ENCODE measurements around the gene EYS.
"Not testable (repeated sequence)": the region's sequence is repeated elsewhere in the genome, so short reads cannot be mapped to it uniquely, and the experiment has no call there.

The EYS gene

DNA sequence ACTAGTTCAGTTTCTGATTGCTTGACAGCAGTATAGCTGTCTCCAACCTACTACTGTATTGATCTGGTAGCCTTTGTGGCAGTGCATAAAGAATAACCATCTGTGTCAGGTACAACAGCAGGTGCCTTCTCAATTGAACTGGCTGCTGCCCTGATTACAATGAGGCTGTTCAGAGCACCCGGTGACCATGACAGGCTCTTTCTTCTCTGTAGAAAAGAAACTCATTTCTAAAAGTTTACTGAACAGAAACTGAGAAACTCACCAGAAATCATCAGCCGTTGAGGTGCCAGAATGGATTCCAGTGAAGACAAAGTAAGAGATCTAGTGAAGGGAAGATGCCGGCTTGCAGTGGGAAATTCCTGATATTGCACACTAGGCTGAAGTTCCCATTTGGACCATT is 1117.1 kb downstream of the EYS start:
- no peak for DNase-seq (ENCODE audit: low read depth)

GRCh38 chr6:64580346-64580745 is 1126.7 kb downstream of the EYS start:
- DNase-seq (ENCODE audit: low read depth) = no peak

GRCh38 chr6:64553249-64553786 is 1153.7 kb downstream of the EYS start:
- no peak for DNase-seq (ENCODE audit: low read depth)

DNA sequence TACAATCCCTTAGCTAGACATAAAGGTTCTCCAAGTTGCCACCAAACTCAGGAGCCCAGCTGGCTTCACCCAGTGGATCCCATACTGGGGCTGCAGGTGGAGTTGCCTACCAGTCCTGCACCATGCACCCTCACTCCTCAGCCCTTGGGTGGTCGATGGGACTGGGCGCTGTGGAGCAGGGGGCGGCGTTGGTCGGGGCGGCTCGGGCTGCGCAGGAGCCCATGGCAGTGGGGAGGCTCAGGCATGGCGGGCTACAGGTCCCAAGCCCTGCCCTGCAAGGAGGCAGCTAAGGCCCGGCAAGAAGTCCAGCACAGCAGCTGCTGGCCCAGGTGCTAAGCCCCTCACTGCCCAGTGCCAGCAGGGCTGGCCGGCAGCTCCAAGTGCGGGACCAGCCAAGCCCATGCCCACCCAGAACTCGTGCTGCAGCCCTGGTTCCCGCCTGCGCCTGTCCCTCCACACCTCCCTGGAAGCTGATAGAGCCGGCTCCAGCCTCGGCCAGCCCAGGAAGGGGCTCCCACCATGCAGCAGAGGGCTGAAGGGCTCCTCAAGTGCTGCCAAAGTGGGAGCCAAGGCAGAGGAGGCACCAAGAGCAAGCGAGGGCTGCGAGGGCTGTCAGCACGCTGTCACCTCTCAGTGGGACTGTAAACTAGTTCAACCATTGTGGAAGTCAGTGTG is 1159.3 kb downstream of the EYS start:
- no peak for DNase-seq (ENCODE audit: low read depth)

GRCh38 chr6:64539917-64540316 is 1167.1 kb downstream of the EYS start:
- DNase-seq (ENCODE audit: low read depth) = no peak

- DNase-seq (ENCODE audit: low read depth) = no peak
Observed at GRCh38 chr6:64538722-64539121, 1168.3 kb downstream of the EYS start.

GRCh38 chr6:64527899-64528298 is 1179.1 kb downstream of the EYS start:
- no peak for DNase-seq (ENCODE audit: low read depth)

DNA sequence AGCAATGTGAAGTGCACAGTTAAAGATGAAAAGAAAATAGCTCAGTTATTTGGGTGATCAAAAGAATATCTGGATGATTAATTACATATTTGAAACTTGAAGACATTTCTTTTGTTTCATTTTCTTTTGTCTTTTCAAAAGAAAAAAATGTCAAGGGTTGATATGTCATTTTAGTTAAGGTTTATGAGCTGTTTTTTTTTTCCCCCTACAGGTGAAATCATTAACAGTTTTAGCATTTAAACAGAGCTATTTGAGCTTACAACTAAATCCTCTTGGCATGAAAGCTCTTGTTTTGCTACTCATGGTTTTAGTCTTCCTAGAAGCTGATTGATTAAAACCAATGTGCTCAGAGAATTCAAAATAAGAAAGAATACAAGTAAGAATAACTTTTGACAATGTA is 1184.2 kb downstream of the EYS start:
- DNase-seq (ENCODE audit: low read depth) = no peak

GRCh38 chr6:64520050-64520449 is 1187.0 kb downstream of the EYS start:
- DNase-seq (ENCODE audit: low read depth) = no peak

DNA sequence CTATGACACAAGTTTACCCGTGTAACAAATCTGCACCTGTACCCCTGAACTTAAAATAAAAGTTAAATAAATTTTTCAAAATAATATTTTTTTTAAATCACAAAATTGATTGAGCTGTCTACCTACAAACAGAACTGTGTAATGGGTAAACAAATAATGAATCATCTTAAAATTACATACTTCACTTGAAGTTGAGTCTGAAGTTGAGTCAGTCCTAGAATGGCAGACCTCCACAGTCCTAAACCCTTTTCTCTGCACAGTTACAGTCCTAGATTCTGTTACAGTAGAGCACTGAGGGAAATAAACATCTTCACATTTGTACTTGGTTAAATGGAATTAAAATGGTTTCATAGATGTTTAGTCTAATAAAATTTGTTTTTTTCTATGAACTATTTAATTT is 1190.6 kb downstream of the EYS start:
- no peak for DNase-seq (ENCODE audit: low read depth)

- no peak for DNase-seq (ENCODE audit: low read depth)
Observed at GRCh38 chr6:64507661-64508060, 1199.4 kb downstream of the EYS start.

- DNase-seq (ENCODE audit: low read depth) = no peak
Observed at GRCh38 chr6:64505312-64505711, 1201.7 kb downstream of the EYS start.

GRCh38 chr6:64504503-64504902 is 1202.5 kb downstream of the EYS start:
- no peak for DNase-seq (ENCODE audit: low read depth)

GRCh38 chr6:64502801-64503200 is 1204.2 kb downstream of the EYS start:
- DNase-seq (ENCODE audit: low read depth) = no peak

- DNase-seq (ENCODE audit: low read depth) = no peak
Observed at GRCh38 chr6:64497634-64498033, 1209.4 kb downstream of the EYS start.

GRCh38 chr6:64489763-64490162 is 1217.3 kb downstream of the EYS start:
- DNase-seq (ENCODE audit: low read depth) = no peak

- no peak for DNase-seq (ENCODE audit: low read depth)
Observed at GRCh38 chr6:64486578-64487351, 1220.3 kb downstream of the EYS start.

DNA sequence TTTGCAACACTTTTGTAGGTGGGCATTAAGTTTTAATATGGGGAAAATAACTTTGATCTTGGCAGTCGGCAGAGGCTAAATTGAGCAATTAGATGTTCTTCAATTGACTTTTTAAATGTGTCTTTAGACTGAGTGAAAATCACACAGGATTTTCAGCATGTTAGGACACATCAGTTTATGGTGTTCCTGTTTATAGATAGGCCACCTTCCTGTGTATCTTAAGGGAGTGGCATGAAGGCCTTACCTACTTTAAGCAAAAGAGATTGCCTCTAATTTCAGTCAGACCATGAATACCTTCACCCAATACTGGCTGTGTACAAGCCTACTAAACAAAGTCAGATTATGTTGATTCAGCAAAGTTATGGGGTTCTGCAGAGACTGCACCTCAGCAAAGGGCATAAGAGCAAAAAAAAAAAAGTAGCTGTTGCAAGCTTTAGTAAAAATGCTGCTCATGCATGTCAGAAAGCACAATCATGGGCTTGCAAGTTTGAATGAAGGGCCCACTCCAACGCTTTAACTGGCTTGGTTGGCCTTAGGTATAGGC is 1223.0 kb downstream of the EYS start:
- no peak for DNase-seq (ENCODE audit: low read depth)

DNA sequence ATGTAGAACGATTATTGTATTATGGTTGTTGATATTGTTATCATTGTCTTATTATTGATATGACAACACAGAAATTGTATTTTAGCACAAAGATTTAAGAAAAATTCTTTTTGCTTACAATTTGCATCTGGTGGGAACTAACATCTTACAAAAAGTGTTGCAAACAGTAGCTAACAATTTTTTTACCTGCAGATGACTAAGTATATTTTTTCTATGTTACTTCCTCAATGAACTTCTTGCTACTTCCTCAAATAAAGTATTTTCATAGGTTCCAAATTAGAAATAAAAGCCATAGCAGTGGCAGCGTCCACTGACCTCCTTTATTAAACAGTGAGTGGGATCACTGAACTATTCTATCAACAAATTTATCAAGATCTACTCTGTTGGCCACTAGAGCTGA is 1224.4 kb downstream of the EYS start:
- DNase-seq (ENCODE audit: low read depth) = no peak

- DNase-seq (ENCODE audit: low read depth) = no peak
Observed at GRCh38 chr6:64479134-64479533, 1227.9 kb downstream of the EYS start.

- no peak for DNase-seq (ENCODE audit: low read depth)
Observed at GRCh38 chr6:64477391-64477790, 1229.6 kb downstream of the EYS start.

DNA sequence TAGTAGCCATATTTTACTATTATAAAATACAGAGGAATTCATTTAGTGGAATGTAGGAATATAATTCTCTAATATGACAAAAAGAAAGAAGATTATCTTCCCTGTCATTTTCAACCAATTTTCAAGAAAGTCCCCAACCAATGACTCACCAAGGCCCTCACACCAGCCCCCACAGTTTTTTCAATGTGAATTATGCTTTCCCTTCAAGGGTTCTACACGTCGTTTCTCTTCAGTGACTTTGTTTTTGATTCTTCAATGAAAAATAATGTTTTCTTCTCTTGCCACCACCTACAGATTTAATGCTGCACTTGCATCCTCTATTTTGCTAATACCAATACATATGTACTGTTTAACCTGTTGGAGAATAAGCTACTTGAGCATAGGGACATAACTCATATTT is 1230.1 kb downstream of the EYS start:
- DNase-seq (ENCODE audit: low read depth) = no peak

DNA sequence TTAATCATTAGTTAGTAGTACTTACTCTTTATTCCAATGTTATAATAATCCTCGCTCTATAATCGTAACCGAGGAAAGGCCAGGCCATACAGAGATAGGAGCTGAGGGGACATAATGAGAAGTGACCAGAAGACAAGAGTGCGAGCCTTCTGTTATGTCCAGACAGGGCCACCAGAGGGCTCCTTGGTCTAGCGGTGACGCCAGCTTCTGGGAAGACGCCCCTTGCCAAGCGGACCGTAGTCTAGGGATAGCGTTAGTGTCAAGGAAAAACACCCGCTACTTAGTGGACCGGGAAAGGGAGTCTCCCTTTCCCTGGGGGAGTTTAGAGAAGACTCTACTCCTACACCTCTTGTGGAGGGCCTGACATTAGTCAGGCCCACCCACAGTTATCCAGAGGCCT is 1237.6 kb downstream of the EYS start:
- not testable (repeated sequence) for DNase-seq (ENCODE audit: low read depth)

All from stimulated activated CD8-positive, alpha-beta memory T cell treated with anti-CD3 and anti-CD28 coated beads, Interleukin-4, amount 100 ng/mL, for 24 hours (primary cell).